ENCODE measurements around the gene ZMYM4.

GRCh38 chr1:35448344-35448801 is 179.9 kb downstream of the ZMYM4 start:
- TF ChIP-seq ARNTL (CRISPR knock-in tag; IDR thresholded peaks at IDR 0.05; ENCODE audit: borderline replicate concordance, low read depth) = no peak
- TF ChIP-seq ZFP30 (CRISPR knock-in tag; IDR thresholded peaks at IDR 0.05) = no peak
- no peak for TF ChIP-seq OSR1 (CRISPR knock-in tag; IDR thresholded peaks at IDR 0.05)
- TF ChIP-seq ZC3H10 (CRISPR knock-in tag; IDR thresholded peaks at IDR 0.05) = no peak

Measured in SK-N-SH treated with all-trans-retinoic acid at 6 μM for 48 hours (cell line).